ENCODE measurements around the gene ERN1. TPM values are rescaled to one million over a fixed set of nuclear protein-coding genes. Genes with fewer than 3 reads are reported as not detected.

The ERN1 gene
- total RNA-seq, 1 donor from 2014 or later = 6.3 TPM

DNA sequence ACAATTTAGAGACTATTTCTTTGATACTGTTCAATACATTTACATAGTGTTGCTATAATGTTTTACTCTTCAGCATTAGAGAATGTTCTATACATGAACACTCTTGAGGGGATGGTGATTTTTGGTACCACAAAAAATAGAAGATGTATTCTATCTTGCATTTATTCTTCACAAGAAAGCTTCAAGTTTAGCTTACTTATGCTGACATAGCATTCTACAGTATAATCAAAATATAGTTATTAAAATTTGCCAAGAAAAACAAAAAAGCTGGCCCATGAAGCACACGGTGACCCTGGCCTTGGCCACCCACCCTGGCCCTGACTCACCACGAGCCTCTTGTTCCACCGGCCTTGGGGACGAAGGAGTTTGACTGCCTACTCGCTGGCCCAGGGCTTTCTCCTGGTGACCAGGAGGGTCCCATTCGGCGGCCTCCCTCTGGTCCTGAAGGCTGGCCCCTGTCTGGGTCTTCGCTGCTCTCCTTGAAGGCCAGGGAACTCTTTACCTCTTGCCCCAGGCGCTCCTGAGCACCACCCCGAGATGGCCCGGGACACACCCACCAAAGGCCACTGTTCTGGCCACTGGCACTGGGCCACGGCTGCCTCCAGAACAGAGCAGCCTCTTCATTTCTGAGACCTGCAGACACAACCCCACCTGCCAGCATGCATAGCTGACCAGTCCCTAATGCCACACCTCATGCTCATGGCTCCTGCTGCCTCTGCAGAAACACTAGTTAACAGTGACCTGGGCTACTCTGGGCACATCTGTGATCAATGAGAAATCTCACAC, 87.1 kb downstream of the ERN1 start:
- H3K4me3 ChIP-seq (ENCODE audit: low read depth, low read length) = no peak overlapping the region
- DNase-seq (ENCODE audit: low read depth) = no peak
- TF ChIP-seq CTCF (conservative IDR thresholded peaks at IDR 0.05; ENCODE audit: low read depth, low read length) = no peak

- no peak overlapping the region for H3K4me3 ChIP-seq (ENCODE audit: low read depth, low read length)
- DNase-seq (ENCODE audit: low read depth) = no peak
- no peak for TF ChIP-seq CTCF (conservative IDR thresholded peaks at IDR 0.05; ENCODE audit: low read depth, low read length)
Measured at GRCh38 chr17:64041912-64042311, 88.0 kb downstream of the ERN1 start.

GRCh38 chr17:64040206-64040605, 89.7 kb downstream of the ERN1 start:
- no peak overlapping the region for H3K4me3 ChIP-seq (ENCODE audit: low read depth, low read length)
- TF ChIP-seq CTCF (conservative IDR thresholded peaks at IDR 0.05; ENCODE audit: low read depth, low read length) = no peak
- no peak for DNase-seq (ENCODE audit: low read depth)

DNA sequence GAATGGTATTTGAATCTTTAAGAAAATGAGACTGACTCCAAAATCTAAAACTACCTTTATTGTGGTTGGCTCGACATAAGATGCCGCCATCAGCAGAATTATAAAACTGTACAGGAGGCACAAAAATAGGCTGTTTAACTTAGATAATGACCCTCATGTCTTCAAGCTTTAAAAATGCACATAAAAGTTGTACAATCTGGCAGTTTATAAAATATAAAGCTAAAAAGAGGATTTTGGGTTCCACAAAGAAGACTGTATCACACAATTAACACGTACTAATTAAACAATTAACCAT, 90.9 kb downstream of the ERN1 start:
- no peak overlapping the region for H3K4me3 ChIP-seq (ENCODE audit: low read depth, low read length)
- no peak for TF ChIP-seq CTCF (conservative IDR thresholded peaks at IDR 0.05; ENCODE audit: low read depth, low read length)
- DNase-seq (ENCODE audit: low read depth) = no peak

GRCh38 chr17:64038331-64039105, 91.4 kb downstream of the ERN1 start:
- no peak for DNase-seq (ENCODE audit: low read depth)
- no peak for TF ChIP-seq CTCF (conservative IDR thresholded peaks at IDR 0.05; ENCODE audit: low read depth, low read length)
- no peak overlapping the region for H3K4me3 ChIP-seq (ENCODE audit: low read depth, low read length)

GRCh38 chr17:64037802-64038201, 92.1 kb downstream of the ERN1 start:
- no peak for TF ChIP-seq CTCF (conservative IDR thresholded peaks at IDR 0.05; ENCODE audit: low read depth, low read length)
- DNase-seq (ENCODE audit: low read depth) = no peak
- no peak overlapping the region for H3K4me3 ChIP-seq (ENCODE audit: low read depth, low read length)

All from epithelial cell of proximal tubule (primary cell).